Activated CD4-positive, alpha-beta T cell treated with anti-CD3 and anti-CD28 coated beads, Interleukin-2, Interleukin-4, amounts not matched to agents 100 ng/mL and 50 ng/mL, durations not matched to agents 16 hours and 8 hours (primary cell): ENCODE measurements around the gene CD2BP2.
A peak's percentile ranks its signal among the peaks of the same experiment; 100 is the strongest.
"Not testable (repeated sequence)": the region's sequence is repeated elsewhere in the genome, so short reads cannot be mapped to it uniquely, and the experiment has no call there.

Experiments
- DNase-seq: peaks from one replicate; pipeline ENCODE4 v3.0.0-alpha.2; 2020; ENCODE audit warnings: low spot score

Gene CD2BP2

DNA sequence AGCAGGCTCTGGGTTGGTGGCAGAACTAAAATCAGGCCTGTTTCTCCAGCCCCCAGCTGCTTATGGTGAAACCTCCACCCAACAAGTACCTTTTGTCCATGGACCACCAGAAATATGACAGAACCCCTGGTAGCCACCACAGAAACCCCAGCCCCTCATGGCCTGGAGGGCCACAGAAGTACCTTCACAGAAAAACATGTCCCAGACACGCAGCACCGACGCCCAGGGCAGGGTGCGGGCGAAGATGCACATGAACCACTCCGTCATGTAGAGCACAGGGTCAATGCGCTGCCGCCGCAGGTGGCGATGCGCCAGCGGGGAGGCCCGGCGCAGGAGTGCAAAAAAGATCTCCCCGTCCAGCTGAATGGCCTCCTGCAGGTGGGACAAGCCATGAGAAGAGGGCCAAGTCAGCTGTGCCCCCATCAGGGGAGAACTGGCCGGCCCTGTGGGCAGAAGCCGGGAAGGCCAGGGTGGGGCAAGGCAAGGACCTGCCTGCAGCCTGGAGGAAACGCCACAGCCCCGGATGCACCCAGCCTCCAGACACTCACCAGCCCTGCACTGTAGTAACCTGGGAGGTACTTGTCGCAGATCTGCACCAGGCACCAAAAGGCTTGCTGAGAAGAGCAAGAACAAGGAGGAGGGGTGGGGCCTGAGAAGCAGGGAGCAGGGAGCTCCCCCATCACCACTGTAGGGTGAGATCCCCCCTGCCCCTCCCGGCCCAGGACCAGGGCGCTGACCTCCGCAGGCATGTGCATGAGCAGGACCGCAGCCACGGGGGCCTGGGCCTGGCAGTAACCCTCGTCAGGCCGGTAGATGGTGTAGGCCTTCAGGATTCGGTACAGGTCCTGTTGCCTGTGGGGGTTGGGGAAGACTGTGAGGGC lies 4.1 kb upstream of the CD2BP2 start:
- DNase-seq: no peak

DNA sequence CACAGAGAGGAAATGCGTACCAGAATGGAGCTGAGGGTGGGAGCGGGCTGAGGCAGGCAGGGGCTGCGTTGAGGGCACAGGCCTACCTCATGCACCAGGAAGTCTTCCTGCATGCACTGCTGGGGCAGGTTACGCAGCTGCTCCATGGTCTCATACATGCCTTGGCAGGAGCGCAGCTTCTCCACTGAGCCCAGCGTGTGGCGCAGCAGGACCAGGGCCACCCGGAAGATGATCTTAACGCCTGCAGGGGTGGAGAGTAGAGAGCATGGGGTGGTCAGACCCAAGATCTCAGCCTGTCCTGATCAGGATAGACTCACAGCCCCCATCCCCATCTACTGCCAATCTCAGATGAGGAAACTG lies 3.4 kb upstream of the CD2BP2 start:
- no peak for DNase-seq

DNA sequence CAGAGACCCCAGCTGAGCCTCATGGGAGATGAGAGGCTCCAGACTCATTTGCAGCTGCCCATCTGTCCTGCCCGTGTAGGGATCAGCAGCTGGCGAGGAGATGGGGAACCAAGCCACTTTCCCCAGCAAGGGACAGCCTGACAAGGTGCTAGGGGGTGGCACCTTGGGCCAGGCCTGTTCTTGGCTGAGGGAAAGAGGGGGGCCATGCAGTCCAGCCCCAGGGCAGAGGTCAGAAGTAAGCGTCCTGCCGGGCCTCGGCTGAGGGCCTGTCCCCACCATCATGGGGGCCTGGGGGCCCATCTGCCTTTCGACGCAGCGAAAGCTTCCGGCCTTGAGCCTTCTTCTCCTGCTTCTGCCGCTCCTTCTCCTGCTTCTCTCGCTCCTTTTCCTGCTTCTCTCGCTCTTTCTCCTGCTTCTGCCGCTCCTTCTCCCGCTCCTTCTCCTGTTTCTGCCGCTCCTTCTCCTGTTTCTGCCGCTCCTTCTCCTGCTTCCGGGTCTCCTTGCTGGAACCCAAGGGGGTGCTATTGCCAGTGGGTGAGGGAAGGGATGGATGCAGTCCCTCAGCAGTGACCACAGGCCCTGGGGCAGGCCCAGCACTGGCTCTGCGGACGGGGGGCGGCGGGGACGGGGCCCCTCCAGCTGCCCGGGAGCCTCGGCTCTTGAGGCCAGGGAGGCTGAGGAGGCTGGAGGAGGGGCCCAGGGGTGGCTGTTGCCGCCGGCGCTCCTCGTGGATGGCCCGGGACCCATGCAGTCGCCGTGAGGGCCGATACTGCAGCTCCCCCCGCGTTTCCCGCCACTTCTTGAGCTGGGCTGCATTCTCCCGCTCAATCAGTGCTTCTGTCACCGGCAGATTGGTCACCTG lies 2.8 kb upstream of the CD2BP2 start:
- no peak for DNase-seq

DNA sequence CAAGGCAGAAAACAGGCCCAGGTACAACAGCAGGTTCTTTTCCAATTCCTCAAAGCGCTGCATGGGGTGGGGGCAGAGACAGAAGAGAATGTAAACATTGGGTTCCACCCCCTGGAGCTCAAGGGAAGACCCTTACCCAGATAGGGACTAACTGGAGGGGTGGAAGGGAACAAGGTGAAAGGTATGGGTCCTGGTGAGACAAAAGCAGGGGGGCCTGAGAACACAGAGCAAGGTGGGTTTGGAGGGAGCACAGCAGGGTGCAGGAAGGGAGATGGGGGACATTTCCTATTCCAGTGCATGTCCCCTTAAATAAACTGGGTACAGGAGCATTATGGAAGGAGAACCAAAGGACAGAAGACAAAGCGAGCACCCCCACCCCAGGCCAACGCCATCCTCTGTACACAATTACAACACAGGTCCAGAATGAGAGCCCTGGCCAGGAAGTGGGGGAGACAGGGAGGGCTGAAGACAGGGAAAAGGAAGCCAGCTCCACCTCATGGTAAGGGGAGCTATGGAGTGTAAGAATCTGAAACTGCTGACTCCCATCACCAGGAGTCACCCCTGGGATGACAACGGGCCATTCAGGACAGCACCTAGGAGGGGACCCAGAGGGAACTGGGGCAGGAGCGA lies 2.1 kb upstream of the CD2BP2 start:
- DNase-seq: no peak

DNA sequence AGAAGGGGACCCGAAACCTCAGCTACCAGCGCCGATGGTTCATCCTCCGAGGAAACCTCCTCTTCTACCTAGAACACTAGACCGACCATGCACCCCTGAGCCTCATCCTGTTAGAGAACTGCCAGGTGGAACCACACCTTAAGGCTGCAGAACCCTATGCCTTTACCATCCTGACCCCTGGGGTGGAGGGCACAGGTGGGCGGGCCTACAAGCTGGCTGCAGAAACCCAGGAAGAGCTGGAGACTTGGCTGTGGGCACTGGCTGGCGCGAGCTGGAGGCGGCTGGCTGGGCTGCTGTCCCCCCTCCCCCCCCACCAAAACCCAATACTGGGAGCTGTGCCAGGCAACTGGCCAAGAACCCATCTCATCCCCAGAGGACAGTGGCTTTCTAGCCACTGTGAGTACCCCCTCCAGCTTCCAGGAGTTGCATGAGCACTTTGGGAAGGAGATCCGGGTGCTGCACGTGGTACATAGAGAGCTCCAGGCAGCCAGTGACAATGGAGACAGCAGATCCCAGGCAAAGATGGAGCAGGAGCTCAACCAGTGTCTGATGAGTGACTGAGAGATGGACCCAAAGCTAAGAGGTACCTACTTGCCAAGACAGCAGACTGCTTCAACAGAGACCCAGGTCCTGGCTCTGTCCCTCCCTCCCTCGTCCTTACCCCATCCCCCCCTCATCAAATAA lies 1.4 kb upstream of the CD2BP2 start:
- no peak for DNase-seq

DNA sequence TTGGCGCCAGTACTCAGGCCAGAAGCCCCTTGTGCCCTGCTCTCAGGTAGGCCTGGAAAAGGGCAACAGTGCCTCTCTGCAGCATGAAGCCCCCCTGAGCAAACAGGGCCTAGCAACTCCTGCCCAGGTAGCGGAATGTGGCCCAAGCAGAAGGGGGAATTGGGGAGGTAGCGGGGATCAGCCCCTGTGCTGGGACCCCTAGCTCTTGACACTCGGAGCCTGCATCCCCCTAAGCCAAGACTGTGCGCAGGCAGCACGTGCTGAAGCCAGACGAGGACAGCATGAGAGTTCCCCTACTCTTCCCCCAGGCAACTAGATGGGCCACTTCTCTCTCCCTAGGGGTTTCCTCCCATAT lies 823 bp upstream of the CD2BP2 start:
- DNase-seq: no peak

DNA sequence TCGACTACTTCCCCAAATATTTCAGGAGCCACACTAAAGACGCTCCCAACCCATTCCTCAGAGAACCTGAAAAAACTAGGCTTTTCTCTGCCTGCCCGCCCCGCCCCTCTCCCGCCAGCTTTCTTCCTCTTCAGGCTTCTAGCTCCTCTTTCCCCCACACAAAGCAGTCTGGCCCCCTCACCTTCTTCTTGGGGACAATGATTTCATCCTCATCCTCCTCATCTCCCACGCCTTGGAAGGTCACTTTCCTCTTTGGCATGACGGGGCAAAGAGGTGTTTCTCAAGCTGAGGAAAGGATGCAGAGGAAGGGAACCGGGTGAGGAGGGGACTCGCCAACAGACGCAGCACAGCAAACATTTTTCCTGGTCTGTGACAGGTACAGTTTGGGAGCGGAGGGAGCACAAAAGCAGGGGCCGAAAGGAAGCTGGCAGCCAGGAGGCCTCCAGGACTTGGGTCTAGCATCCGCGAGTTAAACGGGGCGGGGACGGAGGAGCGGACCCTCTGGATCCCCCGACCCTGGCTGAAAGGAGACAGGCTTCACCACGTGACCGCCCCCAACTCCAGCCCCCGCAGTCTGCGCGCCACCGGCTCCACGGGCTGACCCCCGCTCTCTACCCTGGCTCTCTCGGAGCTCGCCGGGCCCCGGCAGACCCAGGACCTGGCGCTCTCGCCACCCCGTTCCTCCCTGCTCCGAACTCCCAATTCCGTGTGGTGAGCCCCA lies 525 bp downstream of the CD2BP2 start:
- DNase-seq: no peak

DNA sequence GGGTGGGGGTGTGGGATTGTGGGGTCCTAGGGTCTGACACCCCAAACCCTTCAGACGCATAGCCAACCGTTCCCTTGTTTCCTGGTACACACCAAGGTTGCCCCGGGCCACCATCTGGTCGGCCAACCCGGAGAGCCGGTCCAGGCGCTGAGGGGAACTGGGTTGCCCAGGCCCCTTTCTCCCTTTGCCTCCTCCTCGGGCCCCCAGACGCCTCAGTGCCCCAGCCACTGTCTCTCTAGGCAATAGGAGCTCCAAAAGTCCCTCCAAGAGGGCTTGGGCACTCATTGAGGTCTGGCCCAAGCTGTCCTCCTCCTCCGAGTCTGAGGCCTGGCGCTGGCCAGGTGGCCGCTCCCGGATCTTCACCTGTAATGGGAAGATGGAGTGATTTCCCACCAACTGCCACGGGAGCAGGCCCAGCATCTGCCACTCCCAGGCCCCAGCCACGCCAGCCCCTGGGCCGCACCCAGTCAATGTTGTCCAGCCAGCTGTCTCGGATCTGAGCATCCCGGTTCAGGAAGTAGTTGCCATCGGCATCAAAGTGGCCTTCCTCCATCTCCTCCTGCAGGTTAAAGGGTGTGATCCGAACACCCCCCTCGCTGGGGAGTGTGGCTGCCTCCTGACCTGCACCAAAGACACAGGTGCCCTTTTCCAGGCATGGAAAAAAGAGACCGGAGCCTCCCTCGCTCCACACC lies 1.5 kb downstream of the CD2BP2 start:
- DNase-seq: no peak

DNA sequence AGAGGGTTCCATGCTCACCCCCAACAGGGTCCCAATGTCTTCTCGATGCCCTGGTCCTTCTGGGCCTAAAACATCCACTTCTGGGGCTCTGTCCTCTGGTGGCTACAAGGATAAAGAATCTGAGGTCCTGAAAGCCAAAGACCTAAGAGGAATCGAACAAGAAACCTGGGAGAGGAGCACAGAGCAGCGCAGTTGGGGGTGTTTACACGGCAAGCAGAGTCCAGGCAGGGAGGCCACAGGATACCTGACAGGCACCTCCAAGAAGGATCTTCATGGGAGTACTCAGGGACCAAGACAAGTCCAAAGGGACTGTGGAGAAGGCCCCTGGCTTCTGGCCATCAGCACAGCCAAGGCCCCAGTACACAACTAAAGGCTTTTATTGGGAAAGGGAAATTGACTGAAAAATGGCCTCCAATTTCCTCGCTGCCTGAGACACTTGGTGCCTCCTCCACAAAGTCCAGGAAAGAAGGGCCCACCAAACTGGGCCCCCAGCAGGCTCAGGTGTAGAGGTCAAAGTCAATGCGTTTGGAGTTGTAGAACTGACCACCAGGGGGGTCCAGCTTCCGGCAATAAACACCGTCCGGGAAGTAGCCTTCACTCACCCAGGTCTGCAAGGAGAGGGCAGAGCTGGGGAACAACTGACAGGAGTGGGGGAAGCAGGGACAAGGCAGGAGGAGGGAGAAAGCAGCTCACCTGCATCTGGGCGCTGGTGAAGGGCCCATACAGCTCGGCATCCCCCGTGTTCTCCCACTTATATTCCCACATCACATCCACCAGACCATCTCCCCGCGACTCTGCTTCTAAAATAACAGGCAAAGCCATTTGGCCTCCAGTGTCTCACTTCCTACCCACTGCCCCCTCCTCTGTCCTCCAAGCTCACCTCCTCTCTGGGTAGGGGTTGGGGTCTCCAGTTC lies 2.4 kb downstream of the CD2BP2 start:
- DNase-seq: no peak

DNA sequence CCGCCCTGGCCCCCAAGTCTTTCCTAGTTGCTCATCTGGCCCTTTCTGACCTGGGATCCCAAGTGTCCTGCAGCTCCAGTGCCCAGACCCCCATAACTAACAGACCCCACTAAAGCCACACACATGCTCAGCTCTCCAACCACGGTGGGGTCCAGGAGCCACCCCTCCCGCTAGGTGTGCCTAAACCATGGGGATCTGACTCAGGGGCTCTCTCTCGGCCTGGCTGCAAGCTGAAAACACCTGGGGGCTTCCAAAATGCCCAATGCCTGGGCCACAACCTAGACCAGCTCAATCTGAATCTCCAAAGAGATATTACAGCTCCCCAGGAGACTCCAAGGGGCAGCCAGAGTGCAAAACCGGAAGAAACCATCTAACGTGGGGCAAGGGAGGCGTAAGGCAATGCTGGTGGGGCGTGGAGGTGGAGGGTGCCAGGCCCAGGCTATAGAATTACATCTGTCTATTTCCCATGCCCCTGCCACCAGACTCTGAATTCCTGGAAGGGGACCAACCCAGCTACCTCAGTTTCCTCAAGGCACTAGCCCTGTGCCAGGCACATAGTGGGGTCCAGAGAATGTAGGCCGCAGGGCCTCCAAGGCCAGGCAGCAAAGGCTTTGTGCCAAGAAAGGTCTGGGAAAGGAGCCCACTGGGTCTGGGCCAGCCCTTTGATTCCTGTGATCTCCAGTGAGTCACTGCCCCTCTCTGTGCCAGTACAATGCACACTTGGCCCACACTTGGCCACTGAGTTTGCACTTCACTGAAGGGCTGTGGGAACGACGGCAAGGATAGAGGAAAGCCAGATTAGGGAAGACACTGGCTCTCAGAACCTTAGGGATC lies 3.3 kb downstream of the CD2BP2 start:
- DNase-seq: no peak

DNA sequence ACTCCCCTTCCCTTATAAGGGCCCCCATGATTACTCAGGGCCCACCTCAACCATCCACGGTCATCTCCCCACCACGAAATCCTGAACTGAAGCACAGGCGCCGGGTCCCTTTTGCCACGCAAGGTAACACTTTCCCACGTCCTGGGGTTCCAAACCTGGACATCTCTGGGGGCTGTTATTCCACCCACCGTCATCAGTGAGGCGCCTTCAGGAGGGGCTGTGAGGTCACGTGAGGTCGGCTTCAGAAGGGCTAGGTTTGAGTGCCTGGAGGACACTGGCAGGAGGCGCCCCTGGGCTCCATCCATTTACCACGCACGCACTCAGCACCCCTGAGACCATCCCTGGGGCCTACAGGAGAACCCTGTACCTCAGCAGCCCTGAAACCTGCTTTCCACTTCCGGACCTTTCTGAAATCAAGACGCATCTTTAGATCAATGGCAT lies 4.1 kb downstream of the CD2BP2 start:
- DNase-seq: no peak

DNA sequence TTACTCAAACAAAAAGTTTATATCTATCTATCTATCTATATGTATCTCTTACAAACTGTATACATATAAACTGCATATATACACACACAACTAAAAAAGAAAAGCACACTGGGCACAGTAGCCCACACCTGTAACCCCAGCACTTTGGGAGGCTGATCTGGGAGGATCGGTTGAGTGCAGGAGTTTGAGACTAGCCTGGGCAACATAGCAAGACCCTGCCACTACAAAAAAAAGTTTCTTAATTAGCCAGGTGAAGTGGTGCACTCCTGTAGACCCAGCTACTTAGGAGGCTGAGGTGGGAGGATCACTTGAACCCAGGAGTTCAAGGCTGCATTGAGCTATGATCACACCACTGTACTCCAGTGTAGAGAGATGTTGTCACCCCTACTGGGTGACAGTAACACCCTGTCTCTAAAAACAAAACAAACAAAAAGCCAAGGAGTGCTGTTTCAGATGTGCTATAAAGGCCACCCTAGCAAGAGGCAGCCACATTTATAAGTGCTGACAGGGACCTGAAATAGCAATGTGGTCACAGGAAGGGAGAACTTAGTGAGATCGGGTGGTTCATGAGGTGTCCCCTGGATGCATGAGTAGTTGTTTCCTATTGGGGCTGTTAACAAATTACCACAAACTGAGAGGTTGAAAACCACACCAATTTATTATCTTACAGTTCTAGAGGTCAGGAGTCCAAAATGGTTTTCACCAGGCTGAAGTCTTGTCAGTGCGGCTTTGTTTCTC lies 4.8 kb downstream of the CD2BP2 start:
- peak; percentile 73 for DNase-seq

DNA sequence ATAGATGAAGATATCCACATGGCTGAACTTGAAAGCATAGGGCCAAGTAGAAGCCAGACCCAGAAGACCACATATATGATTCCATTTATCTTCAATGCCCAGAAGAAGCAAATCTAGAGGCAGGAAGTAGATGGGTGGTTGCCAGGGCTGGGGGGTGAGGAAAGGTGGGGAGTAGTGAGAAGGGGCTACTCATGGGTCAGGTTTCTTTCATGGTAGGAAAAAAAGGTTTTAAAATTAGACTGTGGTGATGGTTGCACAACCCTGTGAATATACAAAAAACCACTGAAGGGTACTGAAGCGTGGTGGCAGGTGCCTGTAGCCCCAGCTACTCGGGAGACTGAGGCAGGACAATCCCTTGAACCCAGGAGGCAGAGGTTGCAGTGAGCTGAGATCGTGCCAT lies 5.4 kb downstream of the CD2BP2 start:
- no peak for DNase-seq

DNA sequence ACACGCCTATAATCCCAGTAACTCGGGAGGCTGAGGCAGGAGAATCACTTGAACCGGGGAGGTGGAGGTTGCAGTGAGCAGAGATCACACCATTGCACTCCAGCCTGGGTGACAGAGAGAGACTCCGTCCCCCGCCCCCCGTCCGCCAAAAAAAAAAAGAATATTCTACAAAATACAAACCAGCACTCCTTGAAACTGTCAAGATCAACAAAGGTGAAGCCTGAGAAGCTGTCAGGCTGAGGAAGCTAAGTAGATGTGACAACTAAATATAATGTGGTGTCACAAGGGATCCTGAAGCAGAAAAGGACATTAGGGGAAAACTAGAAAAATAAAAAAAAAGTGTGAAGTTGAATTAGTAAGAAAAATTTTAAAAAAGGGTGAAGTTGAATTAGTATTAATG lies 6.2 kb downstream of the CD2BP2 start:
- no peak for DNase-seq

DNA sequence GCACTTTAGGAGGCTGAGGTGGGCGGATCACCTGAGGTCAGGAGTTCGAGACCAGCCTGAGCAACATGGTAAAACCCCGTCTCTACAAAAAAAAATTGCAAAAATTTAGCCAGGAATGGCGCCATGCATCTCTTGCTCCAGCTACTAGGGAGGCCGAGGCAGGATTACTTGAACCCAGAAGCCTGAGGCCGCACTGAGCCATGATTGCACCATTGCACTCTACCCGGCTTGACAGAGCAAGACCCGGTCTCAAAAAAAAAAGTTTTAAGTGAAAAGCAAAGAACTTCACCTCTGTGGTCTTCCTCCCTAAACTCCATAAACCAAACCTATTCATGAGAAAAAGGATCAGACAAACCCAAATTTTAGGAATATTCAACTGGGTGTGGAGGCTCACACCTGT lies 7.0 kb downstream of the CD2BP2 start:
- no peak for DNase-seq

DNA sequence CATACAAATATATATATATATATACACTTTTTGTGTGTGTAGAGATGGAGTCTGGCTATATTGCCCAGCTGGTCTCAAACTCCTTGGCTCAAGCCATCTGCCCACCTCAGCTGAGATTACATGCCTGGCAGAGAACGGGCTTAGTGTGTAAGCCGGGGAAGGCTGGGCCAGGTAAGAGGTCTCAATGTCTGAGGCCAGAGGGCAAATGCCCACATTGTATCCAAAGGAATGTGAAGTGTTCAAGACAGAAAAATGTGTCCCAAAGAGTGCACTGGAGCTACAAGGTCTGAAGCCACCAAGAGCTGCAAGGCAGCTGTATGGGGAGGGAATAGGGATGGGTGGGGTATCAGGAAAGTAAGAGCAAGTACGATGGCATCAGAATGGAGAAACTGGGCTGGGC lies 8.8 kb downstream of the CD2BP2 start:
- no peak for DNase-seq

DNA sequence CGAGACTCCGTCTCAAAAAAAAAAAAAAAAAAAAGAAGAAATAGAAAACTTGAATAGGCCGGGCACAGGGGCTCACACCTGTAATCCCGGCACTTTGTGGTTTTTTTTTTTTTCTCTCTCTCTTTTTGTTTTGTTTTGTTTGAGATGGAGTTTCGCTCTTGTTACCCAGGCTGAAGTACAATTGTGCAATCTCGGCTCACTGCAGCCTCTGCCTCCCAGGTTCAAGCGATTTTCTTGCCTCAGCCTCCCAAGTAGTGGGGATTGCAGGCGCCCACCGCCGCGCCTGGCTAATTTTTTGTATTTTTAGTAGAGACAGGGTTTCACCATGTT lies 11.7 kb downstream of the CD2BP2 start:
- not testable (repeated sequence) for DNase-seq

DNA sequence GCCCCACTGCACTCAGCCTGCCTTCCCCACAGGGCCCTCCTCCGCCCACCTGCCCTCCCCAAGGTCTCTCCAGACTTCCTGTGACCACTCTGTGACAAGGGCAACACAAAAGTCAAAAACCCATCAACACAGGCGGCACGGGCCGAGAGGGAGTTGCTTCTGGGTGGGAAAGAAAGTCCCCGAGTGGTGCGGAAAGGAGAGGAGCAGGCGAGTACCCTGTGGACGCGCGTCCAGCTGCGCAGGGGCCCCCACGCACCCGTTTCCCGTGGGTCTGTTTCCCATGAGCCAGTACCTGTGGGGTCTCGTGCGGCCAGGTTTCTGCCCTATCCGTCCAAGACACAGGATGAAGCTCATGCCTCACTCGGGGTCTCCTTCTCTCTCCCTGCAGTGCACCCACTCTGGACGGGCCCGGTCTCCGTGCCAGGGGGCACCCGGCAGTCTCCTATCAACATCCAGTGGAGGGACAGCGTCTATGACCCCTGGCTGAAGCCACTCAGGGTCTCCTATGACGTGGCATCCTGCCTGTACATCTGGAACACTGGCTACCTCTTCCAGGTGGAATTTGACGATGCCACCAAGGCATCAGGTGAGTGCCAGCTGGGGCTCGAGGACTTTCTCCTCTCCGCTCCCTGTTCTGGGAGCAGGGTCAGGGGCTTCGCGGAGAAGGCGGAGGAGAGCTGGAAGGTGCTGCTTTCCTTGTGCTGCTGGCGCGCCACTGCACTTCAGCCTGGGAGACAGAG lies 12.2 kb downstream of the CD2BP2 start:
- no peak for DNase-seq
